Activated CD4-positive, CD25-positive, alpha-beta regulatory T cell treated with anti-CD3 and anti-CD28 coated beads, Interleukin-2, amount 50 U/mL, for 24 hours (primary cell): ENCODE results near the gene NETO2.
"Not testable (repeated sequence)": the region's sequence is repeated elsewhere in the genome, so short reads cannot be mapped to it uniquely, and the experiment has no call there.

Experiments
- ATAC-seq, 2 donors: fragments of 150-1000 bp; cut with Tn5 transposase; one replicate each; pipeline ENCODE4 v1.10.0; 2021; ENCODE audit warnings: mild to moderate bottlenecking in 1 of 2, moderate library complexity in 1 of 2

NETO2 gene

DNA sequence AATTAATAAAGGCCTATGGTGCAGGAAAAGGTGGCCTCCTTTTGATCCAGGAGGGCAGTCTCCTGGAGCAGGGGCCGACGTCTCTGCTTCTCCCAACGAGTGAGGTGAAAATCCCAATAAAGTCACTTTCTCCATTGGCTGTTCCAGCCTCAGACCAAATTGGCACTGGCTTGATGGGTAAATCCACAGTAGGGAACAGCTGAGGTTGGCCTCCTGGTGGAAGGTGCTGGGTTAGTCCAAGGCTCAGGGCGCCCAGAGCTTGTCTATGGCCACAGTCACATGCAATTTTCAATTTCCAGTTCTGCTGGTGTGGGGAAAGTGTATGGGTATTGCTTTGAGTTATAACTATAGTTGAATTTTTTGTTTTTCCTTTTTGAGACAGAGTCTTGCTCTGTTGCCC is 79.0 kb downstream of the NETO2 start:
- no peak for ATAC-seq

DNA sequence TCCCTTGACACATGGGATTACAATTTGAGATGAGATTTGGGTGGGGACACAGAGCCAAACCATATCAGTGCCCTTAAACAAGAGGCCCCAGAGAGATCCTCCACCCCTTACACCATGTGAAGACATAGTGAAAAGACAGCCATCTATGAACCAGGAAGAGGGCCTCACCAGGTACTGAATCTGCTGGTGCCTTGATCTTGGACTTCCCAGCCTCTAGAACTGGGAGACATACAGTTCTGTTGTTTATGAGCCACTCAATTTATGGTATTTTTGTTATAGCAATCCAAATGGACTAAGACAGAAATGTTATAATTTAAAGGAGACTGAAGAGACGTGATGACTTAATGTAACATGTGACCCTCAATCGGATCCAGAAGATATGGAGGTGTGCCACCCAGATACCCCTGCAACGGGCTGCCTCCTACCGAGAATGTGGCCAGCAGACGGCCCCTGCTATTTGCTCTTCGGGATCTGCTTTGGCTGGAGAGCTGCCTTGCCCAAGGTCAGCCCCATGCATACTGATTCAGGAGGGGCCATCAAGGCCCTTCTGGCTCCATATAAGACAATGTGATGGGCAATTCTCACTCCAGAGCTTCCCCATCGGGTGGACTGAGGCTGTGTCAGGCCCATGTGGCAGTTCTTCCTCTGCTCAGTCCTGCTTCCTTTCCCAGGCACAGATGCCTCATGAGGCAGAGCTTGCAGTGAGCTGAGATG is 80.6 kb downstream of the NETO2 start:
- no peak for ATAC-seq

DNA sequence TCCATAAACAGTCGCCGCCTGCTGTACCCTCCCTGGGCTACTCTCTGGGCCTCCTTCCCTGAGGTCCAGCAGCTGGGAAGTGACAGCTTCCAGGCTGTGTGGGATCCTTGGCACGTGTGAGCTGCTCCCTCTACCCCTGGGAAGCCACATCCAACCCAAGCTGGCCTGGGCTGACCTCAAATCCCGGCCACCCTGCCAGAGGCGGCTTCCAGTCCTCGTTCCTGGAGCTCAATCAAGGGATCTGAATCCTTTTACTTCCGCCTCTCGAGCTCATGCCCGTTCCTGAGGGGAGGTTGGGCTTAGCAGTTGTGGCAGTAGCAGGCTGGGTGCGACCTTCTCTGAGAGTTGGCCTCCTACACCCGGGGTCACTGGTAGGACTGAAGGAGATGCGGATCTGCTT is 82.5 kb downstream of the NETO2 start:
- ATAC-seq, result no peak

DNA sequence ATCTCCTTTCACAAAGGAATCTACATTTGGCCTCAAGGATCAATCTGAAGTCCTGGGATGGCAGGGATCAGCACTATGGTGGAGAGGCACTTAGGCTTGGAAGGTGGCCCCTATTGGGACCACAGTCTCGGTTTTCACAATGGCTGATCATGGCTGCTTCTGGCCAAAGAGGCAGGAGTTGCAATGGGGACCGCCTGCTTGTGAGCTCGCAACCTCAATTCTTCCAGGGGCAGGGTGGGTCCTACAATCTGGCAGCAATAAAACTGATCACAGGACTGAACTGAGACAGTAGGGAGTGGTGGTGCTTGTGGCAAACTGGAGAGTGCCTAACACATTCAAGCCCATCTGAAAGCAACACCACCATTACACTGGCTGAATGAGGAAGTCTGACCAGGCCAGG is 83.1 kb downstream of the NETO2 start:
- no peak for ATAC-seq

DNA sequence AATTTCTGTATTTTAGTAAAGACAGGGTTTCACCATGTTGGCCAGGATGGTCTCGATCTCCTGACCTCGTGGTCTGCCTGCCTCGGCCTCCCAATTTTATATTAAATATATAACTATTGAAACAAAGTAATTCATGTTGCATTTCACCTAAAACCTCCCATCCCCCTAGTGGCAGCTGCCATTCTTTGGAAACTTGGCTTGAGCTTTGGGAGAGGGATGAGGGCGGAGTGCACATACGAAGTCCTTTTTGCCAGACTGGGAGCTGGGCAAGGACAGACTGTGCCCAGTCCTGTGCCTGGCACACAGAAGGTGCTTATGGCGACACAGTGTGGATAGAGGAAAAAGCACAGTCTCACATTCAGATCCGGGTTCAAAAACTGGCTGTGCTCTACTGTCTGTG is 83.8 kb downstream of the NETO2 start:
- ATAC-seq, result no peak

DNA sequence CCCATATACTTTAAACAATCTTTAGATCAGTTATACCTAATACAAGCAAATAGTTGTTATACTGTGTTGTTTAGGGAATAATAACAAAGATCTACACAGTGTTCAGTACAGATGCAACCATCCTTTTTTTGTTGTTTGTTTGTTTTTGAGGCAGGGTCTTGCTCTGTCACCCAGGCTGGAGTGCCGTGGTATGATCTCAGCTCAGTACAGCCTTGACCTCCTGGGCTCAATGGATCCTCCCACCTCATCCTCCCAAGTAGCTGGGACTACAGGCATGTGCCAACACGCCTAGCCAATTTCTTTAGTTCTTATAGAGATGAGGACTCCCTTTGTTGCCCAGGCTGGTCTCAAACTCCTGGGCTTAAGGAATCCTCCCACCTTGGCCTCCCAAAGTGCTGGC is 84.6 kb downstream of the NETO2 start:
- ATAC-seq, result not testable (repeated sequence)

DNA sequence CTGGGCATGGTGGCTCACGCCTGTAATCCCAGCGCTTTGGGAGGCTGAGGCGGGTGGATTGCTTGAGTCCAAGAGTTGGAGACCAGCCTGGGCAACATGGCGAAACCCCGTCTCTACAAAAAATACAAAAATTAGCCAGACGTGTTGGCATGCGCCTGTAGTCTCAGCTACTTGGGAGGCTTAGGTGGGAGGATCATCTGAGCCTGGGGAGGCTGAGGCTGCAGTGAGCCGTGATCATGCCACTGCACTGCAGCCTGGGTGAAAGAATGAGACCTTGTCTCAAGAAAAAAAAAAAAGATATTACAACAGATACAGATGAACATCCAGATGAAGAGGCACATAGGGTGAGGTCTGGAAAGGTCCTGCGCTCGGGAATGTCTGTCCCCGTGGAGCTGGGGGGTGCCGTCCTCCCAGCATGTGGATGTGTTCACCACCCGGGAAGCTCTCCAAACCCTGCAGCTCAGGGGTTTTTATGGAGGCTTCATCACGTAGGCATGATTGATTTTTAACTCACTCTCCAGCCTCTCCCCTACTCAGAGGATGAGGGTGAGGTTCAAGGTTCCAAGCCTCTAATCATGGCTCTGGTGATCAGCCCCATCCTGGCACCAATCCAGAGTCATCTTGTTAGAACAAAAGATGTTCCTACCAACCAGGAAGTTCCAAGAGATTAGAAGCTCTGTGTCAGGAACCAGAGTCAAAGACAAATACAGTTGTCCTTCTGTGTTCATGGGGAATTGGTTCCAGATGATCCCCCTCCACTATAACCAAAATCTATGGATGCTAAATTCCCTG is 85.3 kb downstream of the NETO2 start:
- no peak for ATAC-seq

DNA sequence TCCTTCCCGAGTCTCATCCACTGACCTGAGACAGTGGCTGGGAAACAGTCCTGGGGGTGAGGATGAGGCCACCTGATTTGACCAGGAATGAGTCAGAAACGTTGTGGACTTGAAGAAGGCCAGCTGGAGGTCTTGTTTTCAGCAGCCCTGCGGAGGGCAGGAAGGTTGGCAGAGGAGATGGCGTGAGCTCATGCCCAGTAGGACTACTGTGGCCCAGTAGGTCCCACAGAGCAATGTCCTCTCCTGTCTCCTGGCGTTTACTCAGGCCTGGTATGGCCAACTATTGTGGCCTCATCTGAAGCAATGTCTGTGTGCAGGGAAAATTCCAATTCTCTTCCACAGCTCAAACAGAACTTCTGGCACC is 86.1 kb downstream of the NETO2 start:
- ATAC-seq, result no peak

DNA sequence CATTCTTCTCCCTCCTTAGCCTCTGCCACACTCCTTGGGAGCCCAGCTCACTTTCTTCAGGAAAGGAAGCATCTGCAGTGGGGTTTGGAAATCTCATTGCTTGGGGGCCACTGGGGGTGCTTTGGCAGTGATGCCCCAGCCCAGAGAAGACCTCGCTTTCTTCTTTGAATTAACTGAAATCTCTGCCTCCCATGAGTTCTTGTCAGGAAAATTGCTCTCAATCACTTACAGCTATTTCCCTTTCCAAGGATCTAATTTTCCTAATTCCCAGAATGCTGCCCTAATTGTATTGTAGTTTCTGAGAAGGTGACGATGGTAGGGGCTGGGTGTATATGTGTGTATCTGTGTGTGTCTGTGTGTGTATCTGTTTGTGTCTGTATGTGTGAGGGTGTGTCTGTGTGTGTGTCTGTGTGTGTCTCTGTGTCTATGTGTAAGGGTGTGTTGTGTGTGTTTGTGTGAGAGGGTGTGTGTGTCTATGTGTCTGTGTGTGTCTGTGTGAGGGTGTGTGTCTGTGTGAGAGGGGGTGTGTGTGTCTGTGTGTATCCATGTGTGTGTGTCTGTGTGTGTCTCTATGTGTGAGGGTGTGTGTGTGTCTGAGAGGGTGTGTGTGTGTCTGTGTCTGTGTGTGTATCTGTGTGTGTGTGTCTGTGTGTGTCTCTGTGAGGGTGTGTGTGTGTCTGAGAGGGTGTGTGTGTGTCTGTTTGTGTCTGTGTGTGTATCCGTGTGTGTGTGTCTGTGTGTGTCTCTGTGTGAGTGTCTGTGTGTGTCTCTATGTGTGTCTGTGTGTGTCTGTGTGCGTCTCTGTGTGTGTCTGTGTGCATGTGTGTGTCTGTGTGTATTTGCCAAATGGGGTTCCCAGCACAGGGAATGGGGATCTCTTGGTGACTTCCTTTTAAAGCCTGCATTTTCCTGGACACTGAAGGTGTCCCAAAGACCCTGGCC is 86.8 kb downstream of the NETO2 start:
- no peak for ATAC-seq

DNA sequence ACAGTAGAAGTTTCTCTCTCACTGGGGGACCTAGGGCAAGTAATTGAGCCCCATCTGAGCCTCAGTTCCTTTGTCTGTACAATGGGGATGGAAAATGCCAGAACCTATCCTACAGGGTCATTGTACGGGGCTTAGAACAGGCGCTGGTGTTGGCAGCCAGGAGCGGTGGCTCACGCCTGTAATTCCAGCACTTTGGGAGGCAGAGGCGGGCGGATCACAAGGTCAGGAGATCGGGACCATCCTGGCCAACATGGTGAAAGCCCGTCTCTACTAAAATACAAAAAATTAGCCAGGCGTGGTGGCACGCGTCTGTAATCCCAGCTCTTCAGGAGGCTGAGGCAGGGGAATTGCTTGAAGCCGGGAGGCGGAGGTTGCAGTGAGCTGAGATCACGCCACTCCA is 87.7 kb downstream of the NETO2 start:
- not testable (repeated sequence) for ATAC-seq

DNA sequence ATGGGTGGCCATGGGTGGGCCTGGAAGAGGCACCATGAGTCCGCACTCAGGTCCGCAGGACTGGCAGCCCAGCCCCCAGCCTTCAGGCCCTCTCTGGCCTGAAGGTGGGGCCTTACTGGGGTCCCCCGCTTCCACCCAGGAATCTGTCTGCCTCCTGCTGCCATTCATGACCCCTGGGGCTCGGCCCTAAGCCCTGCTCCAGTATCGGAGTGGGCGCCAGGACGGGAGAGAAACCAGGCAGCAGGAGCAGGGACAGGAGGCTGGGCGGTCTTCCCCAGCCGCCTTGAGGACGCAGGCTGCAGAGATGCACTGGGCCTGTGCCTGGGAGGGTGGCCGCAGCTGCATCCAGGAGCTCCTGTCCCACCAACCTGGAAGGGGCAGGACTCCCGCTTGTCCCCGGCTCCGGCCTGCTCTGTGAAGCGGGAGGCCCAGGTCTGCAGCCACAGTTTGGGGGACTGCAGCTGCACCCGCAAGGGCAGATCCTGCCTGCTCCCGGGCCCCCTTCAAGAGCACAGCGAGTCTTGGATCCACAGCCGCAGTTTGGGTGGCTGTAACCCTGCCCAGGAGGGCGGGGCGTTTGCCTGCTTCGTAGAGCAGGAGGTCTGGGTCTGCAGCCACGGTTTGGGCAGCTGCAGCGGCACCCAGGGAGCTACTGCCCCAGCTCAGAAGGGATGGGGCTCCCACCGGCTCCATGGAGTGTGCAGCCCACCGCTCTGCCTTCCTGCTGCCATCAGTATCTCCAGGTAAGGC is 88.4 kb downstream of the NETO2 start:
- no peak for ATAC-seq

DNA sequence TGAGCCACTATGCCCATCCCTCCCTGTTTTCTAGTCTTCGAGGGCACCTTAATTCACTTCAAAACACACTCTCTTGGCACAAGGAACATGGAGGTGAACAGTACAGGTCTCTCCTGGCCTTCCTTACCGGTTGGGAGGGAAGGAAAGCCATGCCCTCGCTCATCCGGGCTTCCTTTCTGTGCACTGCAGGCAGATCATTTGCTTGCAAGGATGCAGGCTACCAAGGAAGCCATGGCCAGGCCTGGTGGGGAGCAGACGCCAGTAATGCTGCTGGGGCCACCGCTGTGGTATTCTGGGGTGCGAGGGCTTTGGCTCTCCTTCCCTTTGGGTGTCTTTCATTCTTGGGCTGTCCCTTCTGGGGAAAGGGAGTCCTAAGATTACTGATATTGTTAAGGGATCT is 89.4 kb downstream of the NETO2 start:
- no peak for ATAC-seq

DNA sequence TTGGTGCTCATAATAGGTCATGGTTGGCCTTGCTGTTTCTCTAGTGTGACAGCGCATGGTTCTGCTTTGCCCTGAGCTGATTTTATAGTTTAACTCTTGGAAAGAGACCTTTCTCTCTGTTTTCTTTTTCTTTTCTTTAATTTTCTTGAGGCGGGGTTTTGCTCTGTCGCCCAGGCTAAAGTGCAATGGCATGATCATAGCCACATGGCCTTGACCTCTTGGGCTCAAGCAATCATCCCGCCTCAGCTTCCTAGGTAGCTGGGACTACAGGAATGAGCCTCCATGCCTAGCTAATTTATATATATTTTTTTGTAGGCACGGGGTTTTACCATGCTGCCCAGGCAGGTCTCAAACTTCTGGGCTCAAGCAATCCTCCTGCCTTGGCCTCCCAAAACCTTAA is 89.8 kb downstream of the NETO2 start:
- no peak for ATAC-seq

DNA sequence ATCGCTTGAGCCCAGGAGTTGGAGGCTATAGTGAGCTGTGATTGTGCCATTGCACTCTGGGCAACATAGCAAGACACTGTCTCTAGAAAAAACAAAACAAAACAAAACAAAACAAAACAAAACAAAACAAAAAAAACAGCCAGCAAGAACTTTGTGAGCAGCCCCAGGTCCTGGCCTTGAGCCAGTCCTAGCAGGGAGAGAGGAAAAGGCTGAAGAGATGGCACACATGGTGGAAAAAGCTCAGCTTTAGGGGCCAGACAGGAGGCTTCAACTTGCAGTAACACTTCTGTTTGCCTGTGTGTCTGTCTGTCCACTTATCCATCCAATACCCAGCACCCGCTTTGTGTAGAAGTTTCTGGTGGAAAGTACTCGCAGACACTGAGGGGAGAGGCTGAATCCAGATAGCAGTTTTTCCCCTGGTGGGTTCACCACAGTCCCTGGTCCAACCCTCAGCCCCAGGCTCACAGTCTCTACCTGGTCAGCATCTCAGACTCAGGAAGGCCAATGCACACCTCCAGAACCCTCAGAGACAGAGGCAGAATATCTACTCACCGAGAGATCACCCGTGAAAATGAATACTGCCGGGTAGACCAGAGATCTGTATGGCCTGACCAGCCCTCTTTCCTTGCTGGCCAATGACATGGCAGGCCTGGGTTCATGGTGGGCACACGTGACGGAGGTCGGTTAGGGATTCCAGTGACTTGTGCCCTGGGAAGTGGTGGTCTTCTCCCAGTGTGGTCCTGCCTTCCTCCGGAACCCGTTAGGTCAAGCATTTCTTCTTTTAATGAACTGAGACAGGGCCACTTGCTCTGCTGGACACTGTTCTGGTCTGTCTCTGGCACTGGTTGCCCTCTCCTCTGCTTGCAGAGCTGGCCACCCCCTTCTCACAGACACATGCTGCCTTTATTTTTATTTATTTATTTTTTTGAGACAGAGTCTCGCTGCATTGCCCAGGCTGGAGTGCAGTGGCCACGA is 90.8 kb downstream of the NETO2 start:
- no peak for ATAC-seq

DNA sequence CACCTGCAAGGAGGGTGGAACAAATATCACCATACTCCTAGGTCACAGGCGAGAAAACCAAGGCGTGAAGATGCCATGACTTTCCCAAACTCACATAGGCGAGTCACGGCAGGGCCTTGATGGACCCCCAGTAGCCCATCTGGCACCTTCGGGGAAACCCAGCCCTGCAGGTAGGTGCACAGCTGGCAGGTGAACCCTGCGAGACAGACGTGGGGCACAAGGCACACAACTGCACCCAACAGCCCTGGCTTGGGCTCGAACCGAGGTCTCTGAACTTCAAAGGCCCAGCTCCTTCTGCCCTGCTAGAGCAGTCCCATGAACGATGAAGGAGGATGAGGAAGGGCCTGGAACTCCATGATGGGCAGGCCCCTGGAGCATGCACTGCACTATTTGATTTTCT is 92.7 kb downstream of the NETO2 start:
- ATAC-seq, result no peak

DNA sequence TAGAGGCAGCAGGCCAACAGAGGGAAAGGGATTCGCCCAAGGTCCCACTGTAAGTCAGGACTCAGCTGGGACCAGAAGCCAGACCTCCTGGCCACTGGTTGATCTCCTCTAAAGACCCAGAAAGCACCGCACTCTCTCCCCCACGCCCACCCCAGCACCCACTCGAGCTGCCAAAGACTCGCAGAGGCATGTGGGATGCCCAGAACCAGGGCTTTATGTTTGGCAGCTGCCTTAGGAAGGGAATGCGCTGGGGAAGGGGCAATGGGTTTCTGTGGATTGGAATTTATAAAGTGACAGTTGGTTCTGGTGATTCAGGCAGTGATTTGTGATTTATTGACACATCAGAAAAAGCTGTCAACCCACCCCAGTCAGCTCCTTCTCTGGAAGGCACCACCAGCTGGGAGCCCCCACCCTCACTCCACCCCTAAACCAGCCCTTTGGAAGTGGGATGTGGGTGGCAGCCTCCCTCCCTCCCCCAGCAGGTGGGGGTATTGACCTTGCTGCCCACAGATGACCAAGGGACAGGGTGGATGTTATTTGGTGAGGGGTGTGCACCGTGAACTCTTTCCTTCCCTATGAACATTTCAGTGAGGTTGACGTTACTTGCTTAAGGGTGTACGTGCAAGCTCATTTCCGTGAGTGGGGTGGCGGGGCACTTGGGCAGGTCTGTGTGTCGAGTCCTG is 93.7 kb downstream of the NETO2 start:
- no peak for ATAC-seq

DNA sequence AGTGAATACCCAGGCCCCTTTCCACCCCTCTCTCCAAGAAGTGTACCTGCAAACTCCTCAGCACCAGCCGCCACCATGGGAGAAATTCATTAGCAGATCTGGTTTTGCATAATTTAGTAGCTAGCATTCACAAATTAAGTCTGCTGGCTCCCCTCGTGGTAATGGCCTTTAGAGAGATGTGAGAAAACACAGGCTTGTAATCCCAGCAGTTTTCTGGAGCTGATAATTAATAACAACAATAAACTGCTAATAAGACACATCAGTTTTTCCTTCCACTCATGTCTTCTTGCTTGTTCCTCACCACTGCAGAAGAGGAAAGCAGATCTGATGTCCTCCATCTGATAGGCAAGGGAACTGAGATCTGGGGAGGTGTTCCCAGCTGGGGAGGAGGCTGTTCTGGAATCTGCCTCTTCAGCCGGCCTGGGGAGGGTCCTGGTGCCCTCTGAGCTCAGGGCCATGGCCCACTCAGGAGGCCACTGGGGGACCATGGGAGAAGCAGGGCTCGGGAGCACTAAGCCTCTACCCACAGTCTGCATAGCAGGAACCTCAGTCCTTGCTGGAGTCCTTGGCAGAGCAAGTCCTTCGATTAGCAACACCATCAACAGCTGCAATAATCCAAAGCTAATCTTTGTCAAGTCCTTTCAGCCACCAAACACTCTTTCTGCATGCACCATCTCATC is 96.1 kb downstream of the NETO2 start:
- ATAC-seq, result no peak

DNA sequence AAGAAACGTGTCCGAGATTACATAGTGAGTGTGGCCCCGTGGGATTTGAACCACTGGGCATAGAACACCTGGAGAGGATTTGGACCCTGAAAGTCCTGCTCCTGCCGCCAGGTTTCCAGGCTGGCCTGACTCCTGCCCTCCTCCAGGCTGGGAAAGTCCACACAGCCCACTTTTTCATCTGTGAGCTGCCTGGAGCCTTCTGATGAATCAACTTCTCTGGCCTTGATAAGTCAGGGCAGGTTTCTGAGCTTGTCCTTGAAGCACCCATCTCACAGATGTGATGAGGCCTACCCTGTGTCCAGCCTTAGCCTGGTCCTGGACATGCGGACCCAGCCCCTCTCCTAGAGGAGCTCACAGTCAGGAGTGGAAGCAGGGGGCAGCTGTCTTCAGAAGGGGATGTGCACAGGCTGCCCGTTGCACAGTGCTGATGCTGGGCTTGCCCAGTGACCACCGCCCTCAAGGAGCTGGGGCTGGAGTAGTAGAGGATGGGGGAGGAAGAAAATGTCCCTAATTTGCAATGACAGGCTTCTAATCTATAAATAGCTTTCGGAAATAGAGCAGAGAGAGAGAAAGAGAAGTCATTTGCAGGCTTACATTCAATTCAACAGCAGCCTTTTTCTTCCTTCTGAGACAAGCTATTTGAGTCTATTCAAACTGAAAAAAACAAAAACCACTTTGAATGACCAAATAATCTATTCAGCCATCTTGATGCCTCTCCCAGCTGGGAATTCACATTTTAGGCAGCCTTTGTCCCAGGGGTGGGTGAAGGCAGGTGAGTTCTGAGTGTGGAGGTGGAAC is 96.8 kb downstream of the NETO2 start:
- ATAC-seq, result no peak

DNA sequence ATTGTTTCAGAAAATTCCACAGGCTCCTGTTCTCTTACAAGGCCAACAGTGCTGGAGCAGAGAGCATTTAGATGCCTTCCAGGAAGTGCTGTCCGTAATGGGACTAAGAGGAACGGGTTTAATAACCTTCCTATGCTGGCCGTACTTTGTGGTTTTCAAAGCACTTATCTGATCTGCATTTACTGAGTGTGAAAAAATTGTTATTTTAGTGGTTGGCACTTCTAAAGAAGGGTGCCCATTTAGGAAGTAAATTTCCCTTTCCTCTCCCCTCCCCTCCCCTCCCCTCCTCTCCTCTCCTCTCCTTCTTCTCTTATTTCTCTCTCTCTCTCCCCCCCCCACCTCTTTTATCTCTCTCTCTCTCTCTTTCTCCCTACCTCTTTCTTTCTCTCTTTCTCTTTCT is 98.3 kb downstream of the NETO2 start:
- ATAC-seq, result no peak
